GM12878 (cell line): ENCODE measurements around the gene NDE1. TPM values are rescaled to one million over a fixed set of nuclear protein-coding genes. Genes with fewer than 3 reads are reported as not detected.

ENCODE experiments used
- ATAC-seq: fragments of 200-7000 bp; cut with Tn5 transposase; 3 replicates; pipeline ENCODE4 v1.9.1; 2020; ENCODE audit warnings: mild to moderate bottlenecking, moderate library complexity
- BruUV-seq: library from RNA; stranded (reverse); fragments of 400-500 nt; replicated peaks from 2 replicates; lab custom pipeline; 2021; lab: Mats Ljungman, UMichigan
- CTCF ChIA-PET: fragments of 300-600 bp; sonication (Branson Sonifier 250); formaldehyde crosslinking; extraction: SDS; loops from one replicate; lab custom pipeline; 2021; ENCODE audit warnings: inconsistent platforms; lab: Yijun Ruan, JAX
- POLR2A ChIA-PET: fragments of 350-600 bp; formaldehyde crosslinking; extraction: SDS; loops from one replicate; lab custom pipeline; 2021; ENCODE audit warnings: inconsistent platforms; lab: Charles Lee
- RAD21 ChIA-PET: fragments of 300-600 bp; sonication (Branson Sonifier 250); formaldehyde crosslinking; loops from one replicate; lab custom pipeline; 2023; ENCODE audit warnings: antibody characterized with exemption; ENCODE audit not compliant: unreplicated experiment; lab: Charles Lee
- SMC1A ChIA-PET: fragments of 300-600 bp; sonication (Branson Sonifier 250); formaldehyde crosslinking; loops from one replicate; lab custom pipeline; 2023; ENCODE audit not compliant: unreplicated experiment, uncharacterized antibody; lab: Charles Lee
- DNase-seq: peaks from one replicate; pipeline ENCODE4 v3.0.0-alpha.2; 2011; ENCODE audit warnings: low read depth, low spot score
- FAIRE-seq: peaks from 3 replicates; lab custom pipeline; 2011; peaks lifted over from hg19 to GRCh38; lab: Jason Lieb, UNC
- H2AFZ ChIP-seq: 2 replicates; pipeline ENCODE4 v1.6.0; 2011; ENCODE audit warnings: low read depth, low read length, control low read depth; ENCODE audit not compliant: control insufficient read depth
- H3K27ac ChIP-seq: 2 replicates; pipeline ENCODE4 v1.5.1; 2011; ENCODE audit warnings: control low read depth; ENCODE audit not compliant: control insufficient read depth, insufficient read depth
- H3K27me3 ChIP-seq, 2 experiments: replicated peaks in 1 of 2; 2 replicates each; pipeline versions ENCODE4 v1.6.0 to v1.6.1; 2011; ENCODE audit warnings: low read length in 1 of 2; ENCODE audit not compliant: control insufficient read depth in 2 of 2, insufficient read depth in 2 of 2
- H3K36me3 ChIP-seq, 2 experiments: 2 replicates each; pipeline ENCODE4 v1.5.1; 2011; ENCODE audit warnings: low read length in 1 of 2; ENCODE audit not compliant: control insufficient read depth in 2 of 2, insufficient read depth in 2 of 2
- H3K4me1 ChIP-seq: 2 replicates; pipeline ENCODE4 v1.6.1; 2011; ENCODE audit warnings: mild to moderate bottlenecking, low read length, moderate library complexity, mixed read lengths; ENCODE audit not compliant: control insufficient read depth, insufficient read depth
- H3K4me2 ChIP-seq: 2 replicates; pipeline ENCODE4 v1.6.0; 2011; ENCODE audit warnings: control low read depth; ENCODE audit not compliant: control insufficient read depth, insufficient read depth
- H3K4me3 ChIP-seq: fragments of 200-600 bp; sonication (generic); 2 replicates; pipeline ENCODE4 v1.5.1; 2016
- H3K79me2 ChIP-seq: 2 replicates; pipeline ENCODE4 v1.6.0; 2011; ENCODE audit warnings: low read length; ENCODE audit not compliant: control insufficient read depth, insufficient read depth
- H3K9ac ChIP-seq: 2 replicates; pipeline ENCODE4 v1.8.0; 2011; ENCODE audit warnings: low read length, control low read depth, mixed read lengths; ENCODE audit not compliant: control insufficient read depth, insufficient read depth
- H3K9me3 ChIP-seq: replicated peaks from 3 replicates; pipeline ENCODE4 v1.5.1; 2011; ENCODE audit warnings: mild to moderate bottlenecking, low read length; ENCODE audit not compliant: control insufficient read depth, insufficient read depth
- H4K20me1 ChIP-seq: 2 replicates; pipeline ENCODE4 v1.6.0; 2011; ENCODE audit not compliant: control insufficient read depth, insufficient read depth
- BRCA1 ChIP-seq: IDR thresholded peaks from 2 replicates; pipeline ENCODE4 v1.6.1; 2011; ENCODE audit warnings: low read depth, low read length, improper control_type of control experiment
- ESRRA ChIP-seq: IDR thresholded peaks from 2 replicates; pipeline ENCODE4 v1.6.1; 2012; ENCODE audit warnings: mild to moderate bottlenecking, low read length, improper control_type of control experiment
- ETV6 ChIP-seq, 2 experiments: fragments of 450-650 bp in 1 of 2; IDR thresholded peaks in 1 of 2; conservative IDR thresholded peaks in 1 of 2; 2 replicates each; pipeline ENCODE4 v1.6.1; 2014; ENCODE audit warnings: antibody characterized with exemption in 1 of 2, borderline replicate concordance in 1 of 2, low read depth in 1 of 2, mild to moderate bottlenecking in 1 of 2, moderate library complexity in 1 of 2
- POLR2AphosphoS5 ChIP-seq: IDR thresholded peaks from 2 replicates; pipeline ENCODE4 v1.6.1; 2011; ENCODE audit warnings: mild to moderate bottlenecking, low read length, inconsistent platforms
- RCOR1 ChIP-seq: conservative IDR thresholded peaks from 2 replicates; pipeline ENCODE4 v1.6.1; 2012; ENCODE audit warnings: low read depth, low read length, improper control_type of control experiment
- RFX5 ChIP-seq: IDR thresholded peaks from 2 replicates; pipeline ENCODE4 v1.6.1; 2011; ENCODE audit warnings: low read depth, low read length, improper control_type of control experiment
- WGBS: methylation state at CpG from one replicate; pipeline ENCODE4 v1.1.6; 2016; ENCODE audit warnings: low lambda C conversion rate; ENCODE audit not compliant: insufficient replicate concordance, insufficient coverage; ENCODE audit errors: missing lambda C conversion rate; 5-methylcytosine and 5-hydroxymethylcytosine counted together
- in situ Hi-C: fragments of 300-500 bp; cut with MboI; formaldehyde crosslinking; loops from 9 replicates; pipeline ENCODE4 v1.14.3; 2018; ENCODE audit warnings: mixed read lengths
- intact Hi-C: fragments of 100-400 bp; cut with micrococcal nuclease; formaldehyde crosslinking; loops from one replicate; pipeline ENCODE4 v1.14.2; 2022; ENCODE audit not compliant: unreplicated experiment
- polyA plus RNA-seq, 11 experiments: library from polyadenylated mRNA; depleted of rRNA in 4 of 11; unstranded in 6 of 11; stranded (reverse) in 5 of 11; fragments of >200 nt; fragmentation: Nextera tagmentation in 4 of 11; fragmentation: Illumina TruSeq in 1 of 11; extraction: Ambion mirVana in 4 of 11; extraction: Trizol in 1 of 11; gene quantifications; 1 replicate in 1 of 11; 2 replicates in 10 of 11; pipeline versions ENCODE4 v1.2.1 to v1.2.3, GENCODE V29; 2011 to 2016; ENCODE audit warnings: inconsistent platforms in 2 of 11, missing spikeins in 2 of 11, low read depth in 1 of 11
- total RNA-seq, 4 experiments: library from RNA; depleted of rRNA in 3 of 4; stranded (reverse); fragments of >200 nt in 3 of 4; fragmentation: Illumina TruSeq in 1 of 4; extraction: Trizol in 1 of 4; gene quantifications; 2 replicates each; pipeline versions ENCODE4 v1.2.1 to v1.2.3, GENCODE V29; 2013 to 2021
- TF ChIP-seq, protein P1 (sequence below): fragments of 450-650 bp; IDR thresholded peaks from 2 replicates; pipeline ENCODE4 v1.6.1; 2016; ENCODE audit warnings: mild to moderate bottlenecking, moderate library complexity, borderline replicate concordance
- TF ChIP-seq, protein P2 (sequence below): fragments of 450-650 bp; IDR thresholded peaks from 2 replicates; pipeline ENCODE4 v1.6.1; 2017; ENCODE audit warnings: mild to moderate bottlenecking, moderate library complexity
- TF ChIP-seq, protein P3 (sequence below): IDR thresholded peaks from 2 replicates; pipeline ENCODE4 v1.6.1; 2012; ENCODE audit warnings: low read length, inconsistent platforms

NDE1 gene
- total and polyA plus RNA-seq, 10 of the 15 experiments (the other 5 are each of a cell fraction or from before 2014, with no cell fraction given) = 5.7 to 148 (median 87.8) TPM

DNA sequence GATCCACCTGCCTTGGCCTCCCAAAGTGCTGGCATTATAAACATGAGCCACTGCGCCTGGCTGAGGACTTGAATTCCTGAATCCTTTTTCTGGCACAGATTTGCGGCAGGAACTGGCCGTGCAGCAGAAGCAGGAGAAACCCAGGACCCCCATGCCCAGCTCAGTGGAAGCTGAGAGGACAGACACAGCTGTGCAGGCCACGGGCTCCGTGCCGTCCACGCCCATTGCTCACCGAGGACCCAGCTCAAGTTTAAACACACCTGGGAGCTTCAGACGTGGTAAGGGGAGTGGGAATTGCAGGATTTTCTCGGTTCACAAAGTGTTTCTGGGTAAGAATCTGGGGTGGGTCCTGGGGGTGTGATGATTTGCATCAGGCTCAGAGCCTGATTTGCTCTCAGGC is 41.0 kb downstream of the NDE1 start:
- Histone ChIP-seq H3K27me3 (no peaks in the 10 kb centered on the region), H3K4me3 (no peak overlapping the region), H3K4me1 (no peaks in the 10 kb centered on the region), H3K9ac (no peak overlapping the region), H3K27ac (no peak overlapping the region), H2AFZ (no peak overlapping the region), H4K20me1 (no peaks in the 10 kb centered on the region), H3K9me3 (no peaks in the 10 kb centered on the region), H3K79me2 (no peaks in the 10 kb centered on the region), H3K36me3 (peaks cover 29 to 65% of the 10 kb centered on the region in 2 experiments), H3K4me2 (no peak overlapping the region)
- intact Hi-C loops (no loop called here), in situ Hi-C loops (no loop called here)
- CTCF ChIA-PET = interaction anchor here (1.0 kb wide), 1 partner anchor 10 kb away, joined by 3 read pairs; no protein-coding TSS in a partner anchor
- WGBS = 95% methylated on average over 10 of the region's 10 CpGs
- TF ChIP-seq, protein P1, sequence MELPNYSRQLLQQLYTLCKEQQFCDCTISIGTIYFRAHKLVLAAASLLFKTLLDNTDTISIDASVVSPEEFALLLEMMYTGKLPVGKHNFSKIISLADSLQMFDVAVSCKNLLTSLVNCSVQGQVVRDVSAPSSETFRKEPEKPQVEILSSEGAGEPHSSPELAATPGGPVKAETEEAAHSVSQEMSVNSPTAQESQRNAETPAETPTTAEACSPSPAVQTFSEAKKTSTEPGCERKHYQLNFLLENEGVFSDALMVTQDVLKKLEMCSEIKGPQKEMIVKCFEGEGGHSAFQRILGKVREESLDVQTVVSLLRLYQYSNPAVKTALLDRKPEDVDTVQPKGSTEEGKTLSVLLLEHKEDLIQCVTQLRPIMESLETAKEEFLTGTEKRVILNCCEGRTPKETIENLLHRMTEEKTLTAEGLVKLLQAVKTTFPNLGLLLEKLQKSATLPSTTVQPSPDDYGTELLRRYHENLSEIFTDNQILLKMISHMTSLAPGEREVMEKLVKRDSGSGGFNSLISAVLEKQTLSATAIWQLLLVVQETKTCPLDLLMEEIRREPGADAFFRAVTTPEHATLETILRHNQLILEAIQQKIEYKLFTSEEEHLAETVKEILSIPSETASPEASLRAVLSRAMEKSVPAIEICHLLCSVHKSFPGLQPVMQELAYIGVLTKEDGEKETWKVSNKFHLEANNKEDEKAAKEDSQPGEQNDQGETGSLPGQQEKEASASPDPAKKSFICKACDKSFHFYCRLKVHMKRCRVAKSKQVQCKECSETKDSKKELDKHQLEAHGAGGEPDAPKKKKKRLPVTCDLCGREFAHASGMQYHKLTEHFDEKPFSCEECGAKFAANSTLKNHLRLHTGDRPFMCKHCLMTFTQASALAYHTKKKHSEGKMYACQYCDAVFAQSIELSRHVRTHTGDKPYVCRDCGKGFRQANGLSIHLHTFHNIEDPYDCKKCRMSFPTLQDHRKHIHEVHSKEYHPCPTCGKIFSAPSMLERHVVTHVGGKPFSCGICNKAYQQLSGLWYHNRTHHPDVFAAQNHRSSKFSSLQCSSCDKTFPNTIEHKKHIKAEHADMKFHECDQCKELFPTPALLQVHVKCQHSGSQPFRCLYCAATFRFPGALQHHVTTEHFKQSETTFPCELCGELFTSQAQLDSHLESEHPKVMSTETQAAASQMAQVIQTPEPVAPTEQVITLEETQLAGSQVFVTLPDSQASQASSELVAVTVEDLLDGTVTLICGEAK = no peak
- TF ChIP-seq, protein P2, sequence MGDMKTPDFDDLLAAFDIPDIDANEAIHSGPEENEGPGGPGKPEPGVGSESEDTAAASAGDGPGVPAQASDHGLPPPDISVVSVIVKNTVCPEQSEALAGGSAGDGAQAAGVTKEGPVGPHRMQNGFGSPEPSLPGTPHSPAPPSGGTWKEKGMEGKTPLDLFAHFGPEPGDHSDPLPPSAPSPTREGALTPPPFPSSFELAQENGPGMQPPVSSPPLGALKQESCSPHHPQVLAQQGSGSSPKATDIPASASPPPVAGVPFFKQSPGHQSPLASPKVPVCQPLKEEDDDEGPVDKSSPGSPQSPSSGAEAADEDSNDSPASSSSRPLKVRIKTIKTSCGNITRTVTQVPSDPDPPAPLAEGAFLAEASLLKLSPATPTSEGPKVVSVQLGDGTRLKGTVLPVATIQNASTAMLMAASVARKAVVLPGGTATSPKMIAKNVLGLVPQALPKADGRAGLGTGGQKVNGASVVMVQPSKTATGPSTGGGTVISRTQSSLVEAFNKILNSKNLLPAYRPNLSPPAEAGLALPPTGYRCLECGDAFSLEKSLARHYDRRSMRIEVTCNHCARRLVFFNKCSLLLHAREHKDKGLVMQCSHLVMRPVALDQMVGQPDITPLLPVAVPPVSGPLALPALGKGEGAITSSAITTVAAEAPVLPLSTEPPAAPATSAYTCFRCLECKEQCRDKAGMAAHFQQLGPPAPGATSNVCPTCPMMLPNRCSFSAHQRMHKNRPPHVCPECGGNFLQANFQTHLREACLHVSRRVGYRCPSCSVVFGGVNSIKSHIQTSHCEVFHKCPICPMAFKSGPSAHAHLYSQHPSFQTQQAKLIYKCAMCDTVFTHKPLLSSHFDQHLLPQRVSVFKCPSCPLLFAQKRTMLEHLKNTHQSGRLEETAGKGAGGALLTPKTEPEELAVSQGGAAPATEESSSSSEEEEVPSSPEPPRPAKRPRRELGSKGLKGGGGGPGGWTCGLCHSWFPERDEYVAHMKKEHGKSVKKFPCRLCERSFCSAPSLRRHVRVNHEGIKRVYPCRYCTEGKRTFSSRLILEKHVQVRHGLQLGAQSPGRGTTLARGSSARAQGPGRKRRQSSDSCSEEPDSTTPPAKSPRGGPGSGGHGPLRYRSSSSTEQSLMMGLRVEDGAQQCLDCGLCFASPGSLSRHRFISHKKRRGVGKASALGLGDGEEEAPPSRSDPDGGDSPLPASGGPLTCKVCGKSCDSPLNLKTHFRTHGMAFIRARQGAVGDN = no peak
- no peak for TF ChIP-seq ETV6 (conservative IDR thresholded peaks at IDR 0.05 in 1 of 2, IDR thresholded peaks at IDR 0.05 in 1 of 2; ENCODE audit: borderline replicate concordance in 1 of 2, low read depth in 1 of 2)
- TF ChIP-seq RFX5 = no peak
- no peak for TF ChIP-seq BRCA1
- TF ChIP-seq RCOR1 = no peak
- no peak for TF ChIP-seq POLR2AphosphoS5
- no peak for TF ChIP-seq ESRRA
- TF ChIP-seq, protein P3, sequence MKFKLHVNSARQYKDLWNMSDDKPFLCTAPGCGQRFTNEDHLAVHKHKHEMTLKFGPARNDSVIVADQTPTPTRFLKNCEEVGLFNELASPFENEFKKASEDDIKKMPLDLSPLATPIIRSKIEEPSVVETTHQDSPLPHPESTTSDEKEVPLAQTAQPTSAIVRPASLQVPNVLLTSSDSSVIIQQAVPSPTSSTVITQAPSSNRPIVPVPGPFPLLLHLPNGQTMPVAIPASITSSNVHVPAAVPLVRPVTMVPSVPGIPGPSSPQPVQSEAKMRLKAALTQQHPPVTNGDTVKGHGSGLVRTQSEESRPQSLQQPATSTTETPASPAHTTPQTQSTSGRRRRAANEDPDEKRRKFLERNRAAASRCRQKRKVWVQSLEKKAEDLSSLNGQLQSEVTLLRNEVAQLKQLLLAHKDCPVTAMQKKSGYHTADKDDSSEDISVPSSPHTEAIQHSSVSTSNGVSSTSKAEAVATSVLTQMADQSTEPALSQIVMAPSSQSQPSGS = no peak
- ATAC-seq (no peak), DNase-seq (no peak), FAIRE-seq (no peak)
- RAD21 ChIA-PET = no interaction called here
- POLR2A ChIA-PET = interaction anchor here (0.8 kb wide), 1 partner anchor 38 kb away, joined by 5 read pairs; no protein-coding TSS in a partner anchor
- BruUV-seq = no TSS peak
- SMC1A ChIA-PET = no interaction called here
